Measurements from ENCODE around the gene MLF2. TPM values are rescaled to one million over a fixed set of nuclear protein-coding genes. Genes with fewer than 3 reads are reported as not detected.

MLF2 gene
- total and polyA plus RNA-seq, 9 of the 15 experiments (the other 6 are each of a cell fraction or from before 2014, with no cell fraction given), result 11.4 to 190 (median 139) TPM

GRCh38 chr12:6752921-6753771, at the start of gene MLF2 (continued):
- TF ChIP-seq HMGXB4 (CRISPR knock-in tag; IDR thresholded peaks at IDR 0.05) (no peak), SMARCB1 (IDR thresholded peaks at IDR 0.05; ENCODE audit: insufficient read length, low read depth) (no peak), ILF3 (IDR thresholded peaks at IDR 0.05; ENCODE audit: borderline replicate concordance) (no peak), EHMT2 (IDR thresholded peaks at IDR 0.05) (no peak), PHTF2 (CRISPR knock-in tag; IDR thresholded peaks at IDR 0.05) (no peak), DIDO1 (tag; IDR thresholded peaks at IDR 0.05; ENCODE audit: low read depth) (no peak), CHD7 (IDR thresholded peaks at IDR 0.05; ENCODE audit: low read depth, low read length) (no peak), ZNF785 (CRISPR knock-in tag; IDR thresholded peaks at IDR 0.05) (no peak), ZBTB17 (CRISPR knock-in tag; IDR thresholded peaks at IDR 0.05) (no peak), ARID2 (IDR thresholded peaks at IDR 0.05) (no peak), EWSR1 (IDR thresholded peaks at IDR 0.05; ENCODE audit: borderline replicate concordance, low read depth, partially characterized antibody) (no peak), ZFP30 (CRISPR knock-in tag; IDR thresholded peaks at IDR 0.05; ENCODE audit: borderline replicate concordance) (no peak), ZNF586 (CRISPR knock-in tag; conservative IDR thresholded peaks at IDR 0.05) (no peak), MYC (IDR thresholded peaks at IDR 0.05; ENCODE audit: low read depth, low read length) (peak; percentile 58), MYC (CRISPR knock-in tag; IDR thresholded peaks at IDR 0.05; ENCODE audit: borderline replicate concordance, low read depth) (no peak), KAT8 (IDR thresholded peaks at IDR 0.05; ENCODE audit: low read depth) (no peak)

Measured in K562 (cell line).